ENCODE data around the gene PPIL1. TPM values are rescaled to one million over a fixed set of nuclear protein-coding genes. Genes with fewer than 3 reads are reported as not detected.

The PPIL1 gene
- total and polyA plus RNA-seq, 2 of the 13 experiments (the other 11 are each of a cell fraction or from before 2014, with no cell fraction given) = 74.2 to 144 TPM

DNA sequence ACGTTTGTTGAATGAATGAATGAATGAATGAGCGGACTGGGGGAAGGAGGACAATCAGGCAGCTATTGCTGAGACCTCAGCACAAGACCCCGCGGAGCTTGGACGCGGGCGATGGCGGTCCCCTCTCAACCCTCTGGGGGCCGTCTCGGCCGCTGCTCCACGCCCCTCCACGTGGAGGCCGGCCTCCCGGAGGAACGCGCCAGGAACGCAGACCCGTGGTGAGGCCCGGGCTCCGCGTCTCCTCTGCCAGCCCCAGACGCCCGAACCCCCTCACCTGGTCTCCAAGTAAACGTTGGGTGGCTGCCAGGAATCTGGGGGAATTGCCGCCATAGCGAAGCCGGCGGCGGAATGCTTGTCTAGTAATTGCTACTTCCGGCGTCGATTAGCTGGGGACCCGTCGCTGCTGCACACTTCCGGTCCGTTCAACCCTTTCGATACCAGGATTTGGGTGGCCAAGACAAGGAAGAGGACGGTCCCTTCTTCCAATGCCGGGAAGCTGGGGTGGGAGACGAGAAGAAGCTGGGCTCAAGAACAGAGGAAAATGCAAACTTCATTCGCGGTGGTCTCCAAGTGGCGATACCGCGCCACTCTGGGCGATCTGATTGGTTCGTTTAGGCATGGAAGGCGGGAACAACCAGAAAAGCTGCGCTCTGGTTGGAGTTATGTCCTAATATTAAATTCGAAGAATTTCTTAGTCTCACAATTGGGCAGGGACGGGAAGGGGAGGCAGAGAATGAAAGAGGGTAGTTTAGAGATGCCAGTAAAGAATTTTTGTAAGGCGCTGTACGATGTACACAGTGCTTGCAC, at the start of gene PPIL1 (continued):
- TF ChIP-seq ZBTB14 (CRISPR knock-in tag; IDR thresholded peaks at IDR 0.05) = no peak
- TF ChIP-seq ZFP82 (CRISPR knock-in tag; IDR thresholded peaks at IDR 0.05; ENCODE audit: borderline replicate concordance) = 0 out of 2 replicates have a peak, but pooled peaks have one; percentile 39
- peak; percentile 92 for TF ChIP-seq PITX1 (CRISPR knock-in tag; IDR thresholded peaks at IDR 0.05)
- peak; percentile 84 for TF ChIP-seq CBFB (CRISPR knock-in tag; IDR thresholded peaks at IDR 0.05)
- TF ChIP-seq ELF4 (CRISPR knock-in tag; IDR thresholded peaks at IDR 0.05; ENCODE audit: borderline replicate concordance) = no peak; the same call in 1 of the 2 replicates
- TF ChIP-seq ZNF572 (CRISPR knock-in tag; IDR thresholded peaks at IDR 0.05) = no peak; the same call in 1 of the 2 replicates
- 0 out of 2 replicates have a peak, but pooled peaks have one; percentile 20 for TF ChIP-seq ZFP37 (CRISPR knock-in tag; IDR thresholded peaks at IDR 0.05; ENCODE audit: borderline replicate concordance)
- TF ChIP-seq CREB1 (IDR thresholded peaks at IDR 0.05) = peak; percentile 70
- TF ChIP-seq CREB1 (CRISPR knock-in tag; IDR thresholded peaks at IDR 0.05) = peak; percentile 68
- TF ChIP-seq BCLAF1 (IDR thresholded peaks at IDR 0.05) = no peak
- TF ChIP-seq SMC3 (IDR thresholded peaks at IDR 0.05; ENCODE audit: low read length) = no peak
- peak; percentile 63 for TF ChIP-seq NFRKB (IDR thresholded peaks at IDR 0.05)
- TF ChIP-seq ZNF484 (CRISPR knock-in tag; IDR thresholded peaks at IDR 0.05; ENCODE audit: borderline replicate concordance, low read depth) = no peak
- no peak for TF ChIP-seq MTF1 (CRISPR knock-in tag; IDR thresholded peaks at IDR 0.05)
- 0 out of 2 replicates have a peak, but pooled peaks have one; percentile 70 for TF ChIP-seq ZNF235 (CRISPR knock-in tag; IDR thresholded peaks at IDR 0.05; ENCODE audit: borderline replicate concordance)
- peak; percentile 67 to 78; a peak in 3 of 4 replicates for TF ChIP-seq POLR2A (IDR thresholded peaks at IDR 0.05; ENCODE audit: insufficient read depth in 1 of 2, low read depth in 2 of 2, low read length in 2 of 2)
- peak; percentile 64 for TF ChIP-seq FOXJ3 (CRISPR knock-in tag; IDR thresholded peaks at IDR 0.05; ENCODE audit: borderline replicate concordance)
- TF ChIP-seq HMGXB3 (CRISPR knock-in tag; IDR thresholded peaks at IDR 0.05; ENCODE audit: borderline replicate concordance) = peak; percentile 83
- no peak for TF ChIP-seq ZNF644 (CRISPR knock-in tag; IDR thresholded peaks at IDR 0.05; ENCODE audit: low read depth)
- peak; percentile 94; the same call in 1 of the 2 replicates for TF ChIP-seq ZNF430 (CRISPR knock-in tag; IDR thresholded peaks at IDR 0.05)
- no peak for TF ChIP-seq ZFP36L2 (CRISPR knock-in tag; IDR thresholded peaks at IDR 0.05)
- TF ChIP-seq SNRNP70 (IDR thresholded peaks at IDR 0.05; ENCODE audit: low read depth, low read length) = no peak

Data from HepG2 (cell line).